Measurements from ENCODE around the gene SLC10A4. TPM values are rescaled to one million over a fixed set of nuclear protein-coding genes. Genes with fewer than 3 reads are reported as not detected.

SLC10A4 gene
- total RNA-seq (2016; rRNA removed; fragmentation: Illumina TruSeq; extraction: Trizol) (0.07 TPM in 1 of 2 replicates, not detected in the other), polyA plus RNA-seq (2011; rRNA removed) (0.04 TPM in 1 of 2 replicates, not detected in the other), polyA minus RNA-seq (2011; rRNA and poly(A)+ RNA removed; ENCODE audit: low replicate concordance) (not detected in 2 replicates), Bru-seq, nascent RNA (percentile 11 among the genes with signal in this experiment), BruChase-seq, experiment 1, labeled RNA remaining after a 6-hour chase (percentile 26 among the genes with signal in this experiment), BruChase-seq, experiment 2, labeled RNA remaining after a 2-hour chase (percentile 37 among the genes with signal in this experiment)
- total RNA-seq (2016; cell fraction: cytosol; rRNA removed; fragmentation: Illumina TruSeq; extraction: Trizol; ENCODE audit: low read depth), result not detected in 2 replicates
- total RNA-seq (2016; cell fraction: insoluble cytoplasmic fraction; rRNA removed; fragmentation: Illumina TruSeq; extraction: Trizol), result not detected in 2 replicates
- total RNA-seq (2016; cell fraction: membrane; rRNA removed; fragmentation: Illumina TruSeq; extraction: Trizol), result not detected in 2 replicates
- 0.22 TPM in 1 of 2 replicates, not detected in the other for total RNA-seq (2016; cell fraction: nucleus; rRNA removed; fragmentation: Illumina TruSeq; extraction: Trizol)
- polyA plus RNA-seq (2011; cell fraction: cytosol; rRNA removed), result 0.04 TPM in 1 of 2 replicates, not detected in the other
- 0.21 and 0.37 TPM in 2 replicates for polyA plus RNA-seq (2011; cell fraction: nucleus; rRNA removed)
- not detected in 2 replicates for polyA plus RNA-seq (2012)
- not detected in 2 replicates for polyA plus RNA-seq (2016; cell fraction: cytosol; fragmentation: Illumina TruSeq; extraction: Trizol; ENCODE audit: low read depth)
- not detected in 2 replicates for polyA plus RNA-seq (2016; cell fraction: insoluble cytoplasmic fraction; fragmentation: Illumina TruSeq; extraction: Trizol; ENCODE audit: low read depth)
- polyA plus RNA-seq (2016; cell fraction: membrane; fragmentation: Illumina TruSeq; extraction: Trizol; ENCODE audit: low read depth), result not detected in 2 replicates
- 0.34 TPM in 1 of 2 replicates, not detected in the other for polyA plus RNA-seq (2016; cell fraction: nucleus; fragmentation: Illumina TruSeq; extraction: Trizol; ENCODE audit: insufficient read depth, low read depth)
- not detected in 2 replicates for polyA minus RNA-seq (2011; cell fraction: cytosol; rRNA and poly(A)+ RNA removed)
- 0.26 TPM in 1 of 2 replicates, not detected in the other for polyA minus RNA-seq (2011; cell fraction: nucleus; rRNA and poly(A)+ RNA removed)
- long read RNA-seq, experiment 1, result 0 reads
- long read RNA-seq, experiment 2, result 0 reads

GRCh38 chr4:48483006-48483776 is at the start of gene SLC10A4:
Gene SLC10A4, plus strand, starts transcription at chr4:48483343. Its CDS starts 219 bp downstream, at chr4:48483562.
- CTCF ChIA-PET (ENCODE audit: low intra/inter-chr PET ratio, low total read pairs), result no interaction called here
- DNase-seq (ENCODE audit: low spot score) (no peak), ATAC-seq (peak; percentile 79), FAIRE-seq (no peak)
- no TSS peak for BruUV-seq (replicated peaks)
- H3K36me3 ChIP-seq (replicated peaks in 1 of 2; ENCODE audit: control insufficient read depth in 1 of 2, insufficient read depth in 2 of 2, low read length in 2 of 2), result no peaks in the 10 kb centered on the region
- H3K9me3 ChIP-seq (ENCODE audit: low read length), result no peaks in the 10 kb centered on the region
- H3K4me2 ChIP-seq (ENCODE audit: low read depth, low read length), result peak within 1 kb of the TSS; percentile 55
- intact Hi-C loops (cut with micrococcal nuclease; ENCODE audit: unreplicated experiment), result no loop called here
- no peak within 1 kb of the TSS for H3K9ac ChIP-seq (ENCODE audit: insufficient read depth, low read depth, low read length)
- no peaks in the 10 kb centered on the region for H3K79me2 ChIP-seq (ENCODE audit: insufficient read depth, low read length)
- H3K27ac ChIP-seq (ENCODE audit: extremely low read length, insufficient read depth, low read length), result no peak within 1 kb of the TSS
- H2AFZ ChIP-seq (ENCODE audit: low read length), result no peak within 1 kb of the TSS
- H4K20me1 ChIP-seq (ENCODE audit: insufficient read depth, low read length), result no peaks in the 10 kb centered on the region
- H3K27me3 ChIP-seq (ENCODE audit: control insufficient read depth in 1 of 2, insufficient read depth in 2 of 2, low read length in 2 of 2), result peaks cover 0 to 31% of the 10 kb centered on the region in 2 experiments; a peak in 3 of 5 replicates
- no peaks in the 10 kb centered on the region for H3K4me1 ChIP-seq (ENCODE audit: insufficient read depth, low read length)
- WGBS (ENCODE audit: low lambda C conversion rate), result 61% methylated on average over 10 of the region's 85 CpGs
- in situ Hi-C loops (cut with HindIII; ENCODE audit: extremely low pct_ligation_motif_present, low pct_unique_long_range_greater_than_20kb), result no loop called here
- POLR2A ChIA-PET, result no interaction called here
- peak within 1 kb of the TSS; percentile 19 to 52 (median 26); a peak in 3 of 6 replicates for H3K4me3 ChIP-seq (replicated peaks in 1 of 3; ENCODE audit: insufficient read depth in 1 of 3, low read depth in 2 of 3, low read length in 3 of 3)
- TF ChIP-seq, protein P1, sequence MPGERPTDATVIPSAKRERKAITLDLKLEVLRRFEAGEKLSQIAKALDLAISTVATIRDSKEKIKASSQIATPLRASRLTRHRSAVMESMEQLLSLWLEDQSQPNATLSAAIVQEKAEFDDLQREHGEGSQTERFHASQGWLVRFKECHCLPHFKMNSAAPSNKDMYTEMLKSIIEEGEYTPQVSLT (CRISPR knock-in tag; IDR thresholded peaks at IDR 0.05; ENCODE audit: borderline replicate concordance, low read depth), result no peak
- TF ChIP-seq ZNF777 (CRISPR knock-in tag; IDR thresholded peaks at IDR 0.05) (peak; percentile 88), ZFP37 (CRISPR knock-in tag; IDR thresholded peaks at IDR 0.05; ENCODE audit: borderline replicate concordance) (no peak), ZNF383 (CRISPR knock-in tag; IDR thresholded peaks at IDR 0.05; ENCODE audit: borderline replicate concordance) (no peak), MAX (IDR thresholded peaks at IDR 0.05) (0 out of 2 replicates have a peak, but pooled peaks have one; percentile 19), ZNF687 (CRISPR knock-in tag; IDR thresholded peaks at IDR 0.05) (peak; percentile 22; the same call in 1 of the 2 replicates)
- TF ChIP-seq, protein P2, sequence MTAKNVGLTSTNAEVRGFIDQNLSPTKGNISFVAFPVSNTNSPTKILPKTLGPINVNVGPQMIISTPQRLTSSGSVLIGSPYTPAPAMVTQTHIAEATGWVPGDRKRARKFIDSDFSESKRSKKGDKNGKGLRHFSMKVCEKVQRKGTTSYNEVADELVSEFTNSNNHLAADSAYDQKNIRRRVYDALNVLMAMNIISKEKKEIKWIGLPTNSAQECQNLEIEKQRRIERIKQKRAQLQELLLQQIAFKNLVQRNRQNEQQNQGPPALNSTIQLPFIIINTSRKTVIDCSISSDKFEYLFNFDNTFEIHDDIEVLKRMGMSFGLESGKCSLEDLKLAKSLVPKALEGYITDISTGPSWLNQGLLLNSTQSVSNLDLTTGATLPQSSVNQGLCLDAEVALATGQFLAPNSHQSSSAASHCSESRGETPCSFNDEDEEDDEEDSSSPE (CRISPR knock-in tag; IDR thresholded peaks at IDR 0.05), result no peak

Data from HepG2 (cell line).